GM18505 (cell line): Measurements from ENCODE around the gene WNK4.
"Not testable (repeated sequence)": the region's sequence is repeated elsewhere in the genome, so short reads cannot be mapped to it uniquely, and the experiment has no call there.

Experiments
- ATAC-seq: cut with Tn5 transposase; IDR thresholded peaks from one replicate; pipeline ENCODE4 v1.9.1; 2021; ENCODE audit not compliant: unreplicated experiment
- POLR2A ChIP-seq: IDR thresholded peaks from 4 replicates; pipeline ENCODE4 v1.6.1; 2011; ENCODE audit warnings: borderline replicate concordance; ENCODE audit not compliant: insufficient read depth, insufficient read length; ENCODE audit errors: extremely low read depth

WNK4 gene

GRCh38 chr17:42759982-42760651 lies 20.3 kb upstream of the WNK4 start:
- no peak for TF ChIP-seq POLR2A
- no peak for ATAC-seq

DNA sequence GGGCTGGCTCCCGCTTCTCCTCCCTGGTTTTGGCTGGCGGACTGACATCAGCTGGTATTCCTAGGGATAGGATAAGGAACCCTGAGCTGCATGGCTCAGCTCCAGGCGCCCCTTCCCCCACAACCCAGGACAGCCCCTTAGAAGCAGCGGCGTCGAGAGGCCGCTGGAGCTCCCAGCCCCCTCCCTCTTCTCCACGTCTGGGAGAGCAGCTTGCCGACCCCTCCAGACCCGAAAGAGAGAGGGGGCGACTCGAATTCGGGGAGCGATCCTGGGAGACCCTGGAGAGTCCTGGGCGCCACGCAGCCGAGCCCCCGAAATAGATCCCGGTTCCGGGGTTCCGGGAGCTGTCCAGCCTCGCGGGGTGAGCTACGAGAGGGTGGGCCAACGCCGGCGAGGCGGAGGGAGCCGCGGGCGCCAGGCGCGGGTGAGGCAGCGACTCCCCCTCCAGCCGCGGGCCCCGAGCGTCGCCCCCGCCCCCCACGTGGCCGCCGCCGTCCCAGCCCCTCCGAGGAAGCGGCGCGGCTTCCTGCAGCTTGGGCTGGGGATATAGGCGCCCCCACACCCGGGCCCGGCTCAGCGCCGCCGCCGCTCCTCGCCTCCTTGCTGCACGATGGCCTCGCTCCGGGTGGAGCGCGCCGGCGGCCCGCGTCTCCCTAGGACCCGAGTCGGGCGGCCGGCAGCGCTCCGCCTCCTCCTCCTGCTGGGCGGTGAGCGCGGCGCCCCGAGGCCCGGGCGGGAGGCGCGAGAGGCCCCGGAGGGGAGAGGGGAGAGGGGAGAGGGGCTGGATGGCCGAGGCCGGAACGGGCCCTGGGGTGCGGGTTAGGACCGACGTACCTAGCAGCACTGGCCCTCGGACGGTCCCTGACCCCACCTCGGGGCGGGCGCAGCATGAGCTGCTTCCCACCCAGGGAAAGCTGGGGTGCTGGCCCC lies 19.5 kb upstream of the WNK4 start, which contains the start of gene RAMP2:
Gene RAMP2 (plus strand): TSS at position 576 of the 930 bp plus-strand sequence. CDS start 35 bp downstream, at position 611.
- ATAC-seq: no peak
- no peak for TF ChIP-seq POLR2A

GRCh38 chr17:42761638-42762037 lies 18.8 kb upstream of the WNK4 start:
- ATAC-seq: no peak
- TF ChIP-seq POLR2A: no peak

DNA sequence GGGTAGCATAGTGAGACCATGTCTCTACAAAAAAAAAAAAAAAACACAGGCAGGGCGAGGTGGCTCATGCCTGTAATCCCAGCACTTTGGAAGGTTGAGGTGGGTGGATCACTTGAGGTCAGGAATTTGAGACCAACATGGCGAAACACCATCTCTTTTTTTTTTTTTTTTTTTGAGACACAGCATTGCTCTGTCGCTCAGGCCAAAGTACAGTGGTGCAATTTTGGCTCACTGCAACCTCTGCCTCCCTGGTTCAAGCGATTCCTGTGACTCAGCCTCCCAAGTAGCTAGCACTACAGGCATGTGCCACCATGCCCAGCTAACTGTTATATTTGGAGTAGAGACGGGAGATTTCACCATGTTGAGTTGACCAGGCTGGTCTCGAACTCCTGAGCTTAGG lies 14.3 kb upstream of the WNK4 start:
- no peak for TF ChIP-seq POLR2A
- ATAC-seq: no peak

- no peak for ATAC-seq
- no peak for TF ChIP-seq POLR2A
Measured at GRCh38 chr17:42767512-42767911, 12.9 kb upstream of the WNK4 start.

DNA sequence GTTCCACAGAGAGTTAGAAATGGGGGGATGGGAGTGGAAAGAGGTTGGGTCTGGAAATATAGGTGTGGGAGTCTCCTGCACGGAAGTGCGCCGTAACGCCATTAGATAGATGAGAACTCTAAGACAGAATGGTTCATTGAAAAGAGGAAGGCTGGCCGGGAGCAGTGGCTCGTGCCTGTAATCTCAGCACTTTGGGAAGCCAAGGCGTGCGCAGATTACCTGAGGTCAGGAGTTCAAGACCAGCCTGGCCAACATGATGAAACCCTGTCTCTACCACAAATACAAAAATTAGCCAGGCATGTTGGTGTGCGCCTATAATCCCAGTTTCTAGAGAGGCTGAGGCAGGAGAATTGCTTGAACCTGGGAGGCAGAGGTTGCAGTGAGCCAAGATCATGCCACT lies 12.4 kb upstream of the WNK4 start:
- not testable (repeated sequence) for ATAC-seq

DNA sequence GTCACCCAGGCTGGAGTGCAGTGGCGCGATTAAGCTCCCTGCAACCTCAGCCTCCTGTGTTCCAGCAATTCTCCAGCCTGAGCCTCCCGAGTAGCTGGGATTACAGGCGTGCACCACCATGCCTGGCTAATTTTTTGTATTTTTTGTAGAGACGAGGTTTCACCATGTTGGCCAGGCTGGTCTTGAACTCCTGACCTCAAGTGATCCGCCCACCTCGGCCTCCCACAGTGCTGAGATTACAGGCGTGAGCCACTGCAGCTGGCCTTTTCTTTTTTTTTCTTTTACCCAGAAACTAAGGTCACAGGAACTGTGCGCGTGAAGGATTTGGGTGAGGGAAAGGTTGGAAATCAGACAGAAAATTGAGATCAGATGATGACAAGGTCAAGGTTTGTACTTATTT lies 10.4 kb upstream of the WNK4 start:
- not testable (repeated sequence) for ATAC-seq

- TF ChIP-seq POLR2A: no peak
- no peak for ATAC-seq
Measured at GRCh38 chr17:42772945-42773289, 7.5 kb upstream of the WNK4 start.

- peak; percentile 97 for TF ChIP-seq POLR2A
- ATAC-seq: no peak
Measured at GRCh38 chr17:42773290-42774035, 6.9 kb upstream of the WNK4 start, which contains the start of gene VPS25. Gene VPS25 (plus strand): TSS chr17:42773449. CDS start chr17:42773476, 27 bp downstream.

DNA sequence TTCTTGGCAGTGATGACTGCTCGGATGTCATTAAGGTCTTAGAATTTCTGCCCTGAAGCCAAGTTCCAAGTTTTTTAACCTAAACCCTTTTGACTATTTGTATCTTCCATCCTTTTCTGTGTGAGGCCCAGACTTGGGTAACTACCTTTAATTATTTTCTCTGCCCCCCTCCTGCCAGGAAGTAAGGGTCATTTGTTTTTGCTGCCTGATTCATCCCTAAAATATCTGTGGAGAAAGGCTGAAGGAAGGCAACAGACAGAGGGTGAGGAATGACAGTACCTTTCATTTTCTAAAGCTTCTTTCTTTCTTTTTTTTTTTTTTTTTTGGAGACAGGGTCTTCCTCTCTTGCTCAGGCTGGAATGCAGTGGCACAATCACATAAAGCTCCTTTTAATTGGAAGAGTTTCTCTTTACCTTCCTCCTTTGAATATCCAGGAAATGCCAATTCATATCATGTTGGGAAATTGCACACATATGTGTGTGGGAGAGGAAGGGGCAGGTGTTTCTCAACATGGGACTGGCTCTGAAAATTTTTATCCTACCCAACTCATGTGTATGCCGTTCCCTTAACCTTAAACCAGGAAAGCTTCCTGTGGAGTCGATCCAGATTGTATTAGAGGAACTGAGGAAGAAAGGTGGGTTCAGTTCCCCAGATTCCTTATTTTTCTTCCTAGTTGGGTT lies 6.2 kb upstream of the WNK4 start:
- no peak for ATAC-seq
- TF ChIP-seq POLR2A: no peak

DNA sequence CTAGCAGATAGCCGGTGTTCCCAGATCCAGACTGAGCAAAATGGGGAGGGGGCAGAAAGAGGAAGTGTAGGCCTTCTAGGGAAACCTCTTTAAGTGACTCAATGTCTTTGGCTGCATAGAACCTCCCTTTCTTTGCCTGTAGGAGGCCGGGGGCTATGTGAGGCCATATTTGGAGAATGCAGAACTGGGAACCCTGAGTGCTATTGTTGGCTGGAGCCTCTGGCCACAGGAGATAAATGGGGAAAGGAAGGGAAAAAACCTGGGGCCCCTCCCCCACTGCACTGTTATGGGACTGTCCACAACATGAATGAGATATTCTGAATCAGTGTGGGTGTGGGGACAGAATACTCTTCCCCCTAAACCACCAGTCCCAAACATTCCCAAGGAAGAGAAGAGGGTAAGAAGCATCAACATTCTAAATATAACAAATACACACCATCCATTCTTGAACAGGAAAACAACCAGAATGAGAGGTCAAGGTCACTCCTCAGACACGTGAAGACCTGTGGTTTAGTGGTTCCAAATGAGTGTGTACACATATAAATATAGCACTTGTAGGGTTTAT lies 4.8 kb upstream of the WNK4 start:
- no peak for TF ChIP-seq POLR2A
- no peak for ATAC-seq

DNA sequence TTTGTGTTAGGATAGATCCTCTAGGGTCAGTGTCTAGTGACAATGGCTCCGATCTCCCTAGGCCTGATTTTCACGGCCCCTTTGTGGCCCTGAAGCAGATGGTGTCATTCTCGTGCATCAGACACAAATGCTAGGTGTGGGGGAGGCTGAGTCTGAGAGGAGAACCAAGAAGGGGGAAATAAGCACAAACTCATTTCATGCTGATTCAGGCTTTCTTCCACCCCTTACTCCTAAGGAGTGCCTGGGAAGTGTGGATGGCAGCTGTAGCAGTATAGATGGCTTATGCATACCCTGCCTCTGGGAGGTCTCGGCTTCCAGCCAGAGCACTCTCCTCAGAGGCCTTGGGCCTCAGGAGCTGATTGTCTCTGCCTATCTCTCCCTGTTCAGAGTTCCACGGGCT lies 1.8 kb upstream of the WNK4 start:
- no peak for TF ChIP-seq POLR2A
- no peak for ATAC-seq
